Measurements from ENCODE around the gene ATP7A. TPM values are rescaled to one million over a fixed set of nuclear protein-coding genes. Genes with fewer than 3 reads are reported as not detected.
A peak's percentile ranks its signal among the peaks of the same experiment; 100 is the strongest.
"Not testable (repeated sequence)": the region's sequence is repeated elsewhere in the genome, so short reads cannot be mapped to it uniquely, and the experiment has no call there.

Gene ATP7A
- total RNA-seq (2022) (3.8 and 4.8 TPM in 2 replicates), Bru-seq, nascent RNA (percentile 52 among the genes with signal in this experiment), BruChase-seq, experiment 1, labeled RNA remaining after a 6-hour chase (percentile 92 among the genes with signal in this experiment), BruChase-seq, experiment 2, labeled RNA remaining after a 2-hour chase (percentile 75 among the genes with signal in this experiment)
- long read RNA-seq = 0 reads

- Mint-ChIP-seq H3K4me1 (ENCODE audit: insufficient read depth, unreplicated experiment) (no peaks in the 10 kb centered on the region), H3K27ac (ENCODE audit: low read depth, unreplicated experiment) (peak within 1 kb of the TSS; percentile 85), H3K36me3 (ENCODE audit: insufficient read depth, unreplicated experiment) (peaks cover 15% of the 10 kb centered on the region), H3K4me3 (ENCODE audit: unreplicated experiment) (peak within 1 kb of the TSS; percentile 91), H3K9me3 (ENCODE audit: unreplicated experiment) (no peaks in the 10 kb centered on the region), H3K27me3 (ENCODE audit: insufficient read depth, unreplicated experiment) (no peaks in the 10 kb centered on the region)
- peak; percentile 79 for DNase-seq (ENCODE audit: unreplicated experiment)
- TF ChIP-seq, protein P1, sequence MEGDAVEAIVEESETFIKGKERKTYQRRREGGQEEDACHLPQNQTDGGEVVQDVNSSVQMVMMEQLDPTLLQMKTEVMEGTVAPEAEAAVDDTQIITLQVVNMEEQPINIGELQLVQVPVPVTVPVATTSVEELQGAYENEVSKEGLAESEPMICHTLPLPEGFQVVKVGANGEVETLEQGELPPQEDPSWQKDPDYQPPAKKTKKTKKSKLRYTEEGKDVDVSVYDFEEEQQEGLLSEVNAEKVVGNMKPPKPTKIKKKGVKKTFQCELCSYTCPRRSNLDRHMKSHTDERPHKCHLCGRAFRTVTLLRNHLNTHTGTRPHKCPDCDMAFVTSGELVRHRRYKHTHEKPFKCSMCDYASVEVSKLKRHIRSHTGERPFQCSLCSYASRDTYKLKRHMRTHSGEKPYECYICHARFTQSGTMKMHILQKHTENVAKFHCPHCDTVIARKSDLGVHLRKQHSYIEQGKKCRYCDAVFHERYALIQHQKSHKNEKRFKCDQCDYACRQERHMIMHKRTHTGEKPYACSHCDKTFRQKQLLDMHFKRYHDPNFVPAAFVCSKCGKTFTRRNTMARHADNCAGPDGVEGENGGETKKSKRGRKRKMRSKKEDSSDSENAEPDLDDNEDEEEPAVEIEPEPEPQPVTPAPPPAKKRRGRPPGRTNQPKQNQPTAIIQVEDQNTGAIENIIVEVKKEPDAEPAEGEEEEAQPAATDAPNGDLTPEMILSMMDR (IDR thresholded peaks at IDR 0.05; ENCODE audit: unreplicated experiment) = no peak
- BruUV-seq (replicated peaks) = no TSS peak
- CTCF ChIA-PET = interaction anchor here (0.6 to 4.7 kb wide), 8 partner anchors 9 to 1631 kb away, joined by 3 to 36 read pairs (median 3); partner anchors contain the start of gene COX7B
- POLR2A ChIA-PET = interaction anchor here (1.3 to 5.0 kb wide), 5 partner anchors 10 to 119 kb away, joined by 4 to 77 read pairs (median 7); partner anchors contain the start of genes COX7B and MAGT1
- intact Hi-C loops (cut with micrococcal nuclease) = loop anchor here (1.0 kb wide), 1 partner anchor 114 kb away; no protein-coding TSS in a partner anchor
Observed at GRCh38 chrX:77910108-77910840, at the start of gene ATP7A. TSS of gene ATP7A (plus strand) at chrX:77910693. CDS start at chrX:77971642, 60,949 bp downstream.

DNA sequence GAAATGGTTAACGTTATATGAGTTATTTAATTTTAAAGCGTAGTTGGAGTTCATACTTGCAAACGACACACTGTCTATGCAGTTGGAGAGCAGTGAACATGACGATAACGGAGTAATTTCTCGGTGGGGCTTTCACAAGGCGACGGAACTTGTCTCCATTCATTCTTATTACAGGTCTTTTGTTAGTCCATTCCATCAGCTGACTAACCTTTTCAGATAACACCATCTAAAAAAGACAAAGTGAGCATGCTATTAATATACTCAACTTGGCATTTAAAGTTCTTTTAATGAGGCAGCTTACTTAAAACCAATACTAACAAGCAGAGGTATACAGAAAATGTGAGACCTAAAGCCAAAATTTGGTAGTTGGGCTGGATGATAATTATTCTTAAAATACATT is 35.1 kb upstream of the ATP7A start:
- no TSS peak for BruUV-seq (replicated peaks)
- no peak overlapping the region for H3K4me3 Mint-ChIP-seq (ENCODE audit: unreplicated experiment)
- DNase-seq (ENCODE audit: unreplicated experiment) = no peak
- peaks cover 49% of the 10 kb centered on the region for H3K36me3 Mint-ChIP-seq (ENCODE audit: insufficient read depth, unreplicated experiment)
- no peaks in the 10 kb centered on the region for H3K9me3 Mint-ChIP-seq (ENCODE audit: unreplicated experiment)
- H3K27me3 Mint-ChIP-seq (ENCODE audit: insufficient read depth, unreplicated experiment) = no peaks in the 10 kb centered on the region
- ChIA-PET POLR2A (no interaction called here), CTCF (interaction anchor here (0.5 to 0.6 kb wide), 2 partner anchors 63 to 149 kb away, joined by 3 read pairs; no protein-coding TSS in a partner anchor)
- intact Hi-C loops (cut with micrococcal nuclease) = no loop called here
- no peaks in the 10 kb centered on the region for H3K4me1 Mint-ChIP-seq (ENCODE audit: insufficient read depth, unreplicated experiment)
- TF ChIP-seq, protein P1 (IDR thresholded peaks at IDR 0.05; ENCODE audit: unreplicated experiment) = no peak
- no peak overlapping the region for H3K27ac Mint-ChIP-seq (ENCODE audit: low read depth, unreplicated experiment)

- DNase-seq (ENCODE audit: unreplicated experiment); CTCF ChIA-PET; H3K27ac Mint-ChIP-seq (ENCODE audit: low read depth, unreplicated experiment); H3K4me1 Mint-ChIP-seq (ENCODE audit: insufficient read depth, unreplicated experiment); BruUV-seq (replicated peaks); H3K27me3 Mint-ChIP-seq (ENCODE audit: insufficient read depth, unreplicated experiment); POLR2A ChIA-PET; H3K4me3 Mint-ChIP-seq (ENCODE audit: unreplicated experiment); intact Hi-C loops (cut with micrococcal nuclease); H3K9me3 Mint-ChIP-seq (ENCODE audit: unreplicated experiment): not testable (repeated sequence)
- peaks cover 18% of the 10 kb centered on the region for H3K36me3 Mint-ChIP-seq (ENCODE audit: insufficient read depth, unreplicated experiment)
Observed at GRCh38 chrX:77881418-77881817, 29.1 kb upstream of the ATP7A start.

DNA sequence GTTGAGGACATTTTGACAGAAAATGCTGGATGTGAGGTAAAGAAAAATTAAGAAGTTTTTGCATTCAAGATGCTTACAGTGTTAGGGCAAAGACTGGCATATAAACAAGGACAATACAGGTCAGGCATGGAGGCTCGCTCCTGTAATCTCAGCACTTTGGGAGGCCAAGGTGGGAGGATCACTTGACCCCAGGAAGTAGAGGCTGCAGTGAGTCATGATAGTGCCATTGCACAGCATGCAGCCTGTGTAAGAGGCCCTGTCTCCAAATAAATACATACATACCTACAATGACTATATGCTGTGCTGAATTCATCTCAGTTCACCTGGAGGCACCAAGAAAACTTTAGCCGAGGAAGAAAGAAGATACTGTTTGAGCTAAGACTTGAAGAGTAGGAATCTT is 17.6 kb upstream of the ATP7A start:
- intact Hi-C loops (cut with micrococcal nuclease) = no loop called here
- H3K27ac Mint-ChIP-seq (ENCODE audit: low read depth, unreplicated experiment) = no peak overlapping the region
- no TSS peak for BruUV-seq (replicated peaks)
- TF ChIP-seq, protein P1 (IDR thresholded peaks at IDR 0.05; ENCODE audit: unreplicated experiment) = no peak
- H3K36me3 Mint-ChIP-seq (ENCODE audit: insufficient read depth, unreplicated experiment) = no peaks in the 10 kb centered on the region
- H3K9me3 Mint-ChIP-seq (ENCODE audit: unreplicated experiment) = no peaks in the 10 kb centered on the region
- ChIA-PET CTCF (interaction anchor here (0.6 kb wide), 1 partner anchor 136 kb away, joined by 3 read pairs; no protein-coding TSS in a partner anchor), POLR2A (interaction anchor here (0.6 kb wide), 1 partner anchor 220 kb away, joined by 4 read pairs; no protein-coding TSS in a partner anchor)
- no peaks in the 10 kb centered on the region for H3K4me1 Mint-ChIP-seq (ENCODE audit: insufficient read depth, unreplicated experiment)
- DNase-seq (ENCODE audit: unreplicated experiment) = no peak
- H3K27me3 Mint-ChIP-seq (ENCODE audit: insufficient read depth, unreplicated experiment) = no peaks in the 10 kb centered on the region
- H3K4me3 Mint-ChIP-seq (ENCODE audit: unreplicated experiment) = peak overlapping the region; percentile 90
